GM21515 (cell line): Measurements from ENCODE around the gene KCNA1.
"Not testable (repeated sequence)": the region's sequence is repeated elsewhere in the genome, so short reads cannot be mapped to it uniquely, and the experiment has no call there.

ENCODE experiments used
- ATAC-seq: cut with Tn5 transposase; IDR thresholded peaks from one replicate; pipeline ENCODE4 v1.9.1; 2021; ENCODE audit not compliant: unreplicated experiment

The KCNA1 gene

DNA sequence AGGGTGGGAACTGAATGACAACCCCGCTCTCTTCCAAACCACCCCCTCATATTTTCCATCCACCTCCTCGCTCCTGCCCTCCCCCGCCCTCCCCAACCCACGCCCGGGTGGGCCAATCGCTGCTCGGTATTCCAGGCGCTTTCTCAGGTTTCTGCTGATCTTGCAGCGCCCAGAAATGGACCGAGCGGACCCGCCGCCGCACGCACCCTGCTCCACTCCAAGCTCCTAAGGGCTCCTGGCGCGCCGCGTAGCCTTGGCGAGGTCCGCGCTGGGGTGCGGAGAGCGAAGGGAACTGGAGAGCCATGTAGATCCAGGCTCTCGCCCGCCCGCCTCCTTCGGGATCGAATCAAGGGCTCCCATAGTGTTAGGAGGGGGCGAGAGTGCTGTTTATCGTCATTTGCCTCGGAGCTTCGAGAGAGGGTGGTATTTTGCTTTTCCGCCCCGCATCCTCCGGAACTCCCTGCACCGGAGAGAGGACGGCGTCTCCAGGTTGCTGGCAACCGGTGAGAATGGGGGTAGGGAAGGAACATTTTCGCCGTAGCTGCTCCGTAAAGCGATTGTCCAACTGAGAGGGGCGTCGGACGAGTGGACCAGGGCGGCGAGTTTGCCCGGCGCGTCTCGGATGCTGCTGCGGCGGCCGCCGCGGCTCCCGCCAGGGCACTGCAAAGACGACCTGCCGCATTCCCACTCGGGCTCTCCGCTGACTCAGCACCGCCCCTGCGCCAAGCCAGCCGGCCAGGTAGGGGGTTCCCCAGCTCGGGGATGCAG is at the start of gene KCNA1:
KCNA1 (plus strand) TSS at position 172 of the 768 bp plus-strand sequence. CDS start 1,474 bp downstream, outside the sequence.
- ATAC-seq, result no peak

- no peak for ATAC-seq
Measured at GRCh38 chr12:4860741-4861140, 49.0 kb upstream of the KCNA1 start.

- ATAC-seq, result no peak
Measured at GRCh38 chr12:4862809-4863208, 46.9 kb upstream of the KCNA1 start.

- no peak for ATAC-seq
Measured at GRCh38 chr12:4864575-4864974, 45.1 kb upstream of the KCNA1 start.

DNA sequence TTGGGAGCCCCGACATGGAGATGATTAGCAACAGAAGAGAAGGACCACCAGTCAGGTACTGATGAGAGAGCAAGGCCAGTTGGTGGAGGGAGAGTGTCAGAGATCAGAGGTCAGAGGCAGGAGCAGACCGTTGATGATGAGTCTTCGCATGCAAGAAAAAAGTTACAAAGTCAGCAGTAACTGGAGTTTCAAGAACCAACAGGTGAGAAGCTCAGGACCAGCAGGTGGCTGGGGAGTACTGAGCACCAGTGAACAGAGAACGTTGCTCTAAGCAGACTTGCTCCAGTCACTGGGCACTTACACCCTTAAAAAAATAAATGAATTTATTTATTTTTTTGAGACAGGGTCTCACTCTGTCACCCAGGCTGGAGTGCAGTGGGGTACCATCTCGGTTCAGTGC is 44.5 kb upstream of the KCNA1 start:
- ATAC-seq, result no peak

DNA sequence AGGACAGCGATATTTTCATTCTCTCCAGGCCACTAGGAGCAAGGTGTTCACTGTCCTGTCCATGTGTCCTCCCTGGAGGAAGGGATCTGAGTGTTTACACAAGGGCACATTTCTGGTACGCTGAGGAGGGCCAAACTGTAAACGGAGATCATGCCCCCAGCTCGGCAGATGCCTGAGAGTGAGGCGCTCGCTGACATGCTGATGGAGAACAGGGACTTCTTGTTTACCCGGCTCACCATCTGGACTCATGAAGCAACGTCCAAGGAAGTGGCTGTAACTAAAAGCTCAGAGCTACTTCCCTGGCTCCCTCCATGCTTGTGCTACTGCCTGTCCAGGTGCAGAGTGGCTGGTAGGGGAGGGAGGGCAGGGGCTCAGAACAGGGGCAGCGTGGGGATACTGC is 43.4 kb upstream of the KCNA1 start:
- no peak for ATAC-seq

DNA sequence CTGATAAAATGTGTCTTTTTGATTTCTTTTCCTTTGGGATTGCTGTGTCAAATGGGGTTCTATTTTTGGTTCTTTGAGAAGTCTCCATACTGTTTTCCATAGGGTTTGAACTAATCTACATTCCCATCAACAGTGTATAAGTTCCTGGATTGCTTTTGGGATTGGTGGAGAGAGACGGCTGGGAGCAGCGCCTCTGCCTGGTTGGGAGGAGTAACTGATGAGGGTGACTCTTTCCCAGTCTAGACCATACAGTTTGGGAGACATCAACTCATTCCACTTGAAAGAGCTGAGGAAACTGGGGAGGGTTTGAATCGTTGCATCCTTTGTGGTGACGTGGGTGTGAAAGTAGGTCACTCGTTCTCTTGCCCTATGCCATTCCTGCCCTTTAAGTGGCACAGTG is 42.3 kb upstream of the KCNA1 start:
- no peak for ATAC-seq

GRCh38 chr12:4870423-4870822 is 39.3 kb upstream of the KCNA1 start:
- ATAC-seq, result no peak

DNA sequence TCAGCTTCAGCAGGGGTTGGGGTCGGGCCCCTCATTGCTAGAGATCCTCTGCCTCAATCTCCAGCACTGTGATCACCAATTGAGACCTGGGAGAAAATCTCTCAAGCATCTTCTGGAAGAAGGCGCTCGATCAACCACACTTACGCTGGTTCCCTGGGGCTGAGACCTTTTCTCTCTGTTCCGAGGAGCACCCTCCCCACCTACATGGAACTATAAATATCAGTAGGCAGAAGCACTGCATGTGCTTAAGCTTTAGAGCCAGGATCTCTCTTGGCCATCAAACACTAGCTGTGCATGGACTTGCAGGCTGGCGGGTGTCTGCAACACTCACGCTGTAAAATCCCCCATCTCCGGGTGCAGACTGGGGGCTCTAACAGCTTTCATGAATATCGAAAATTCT is 38.2 kb upstream of the KCNA1 start:
- ATAC-seq, result no peak

DNA sequence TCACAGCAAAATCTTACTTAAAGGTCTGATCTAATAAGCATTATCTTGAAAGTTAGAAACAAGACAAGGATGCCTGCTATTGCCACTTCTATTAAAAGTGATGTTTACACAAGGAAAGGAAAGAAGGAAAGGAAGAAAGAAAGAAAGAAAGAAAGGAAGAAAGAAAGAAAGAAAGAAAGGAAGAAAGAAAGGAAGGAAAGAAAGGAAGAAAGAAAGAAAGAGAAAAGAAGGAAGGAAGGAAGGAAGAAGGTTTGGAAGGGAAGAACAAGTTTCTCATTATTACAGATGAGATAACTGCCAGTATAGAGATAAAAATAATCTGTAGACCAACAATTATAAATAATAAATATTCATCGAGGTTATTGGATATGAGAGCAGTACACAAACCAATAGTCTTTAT is 35.8 kb upstream of the KCNA1 start:
- no peak for ATAC-seq

DNA sequence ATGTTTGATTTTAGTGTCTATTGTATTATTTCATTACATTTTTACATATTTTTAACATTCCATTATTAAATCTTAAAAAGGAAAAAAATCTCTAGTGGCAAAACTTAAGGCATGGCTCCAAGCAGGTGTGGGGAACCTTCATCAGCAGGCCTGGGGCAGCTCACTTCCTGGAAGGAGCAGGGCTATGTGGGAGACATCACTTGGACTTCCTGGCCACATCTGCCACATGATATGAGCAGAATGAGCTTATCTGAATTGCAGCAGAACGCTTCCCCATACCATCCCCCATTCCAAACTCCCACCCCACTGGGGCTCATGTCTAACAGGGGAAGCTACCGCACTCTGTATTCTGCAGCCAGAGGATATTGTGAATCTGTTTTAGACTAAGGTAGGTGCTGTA is 35.0 kb upstream of the KCNA1 start:
- ATAC-seq, result no peak

- ATAC-seq, result not testable (repeated sequence)
Measured at GRCh38 chr12:4879481-4879880, 30.2 kb upstream of the KCNA1 start.

DNA sequence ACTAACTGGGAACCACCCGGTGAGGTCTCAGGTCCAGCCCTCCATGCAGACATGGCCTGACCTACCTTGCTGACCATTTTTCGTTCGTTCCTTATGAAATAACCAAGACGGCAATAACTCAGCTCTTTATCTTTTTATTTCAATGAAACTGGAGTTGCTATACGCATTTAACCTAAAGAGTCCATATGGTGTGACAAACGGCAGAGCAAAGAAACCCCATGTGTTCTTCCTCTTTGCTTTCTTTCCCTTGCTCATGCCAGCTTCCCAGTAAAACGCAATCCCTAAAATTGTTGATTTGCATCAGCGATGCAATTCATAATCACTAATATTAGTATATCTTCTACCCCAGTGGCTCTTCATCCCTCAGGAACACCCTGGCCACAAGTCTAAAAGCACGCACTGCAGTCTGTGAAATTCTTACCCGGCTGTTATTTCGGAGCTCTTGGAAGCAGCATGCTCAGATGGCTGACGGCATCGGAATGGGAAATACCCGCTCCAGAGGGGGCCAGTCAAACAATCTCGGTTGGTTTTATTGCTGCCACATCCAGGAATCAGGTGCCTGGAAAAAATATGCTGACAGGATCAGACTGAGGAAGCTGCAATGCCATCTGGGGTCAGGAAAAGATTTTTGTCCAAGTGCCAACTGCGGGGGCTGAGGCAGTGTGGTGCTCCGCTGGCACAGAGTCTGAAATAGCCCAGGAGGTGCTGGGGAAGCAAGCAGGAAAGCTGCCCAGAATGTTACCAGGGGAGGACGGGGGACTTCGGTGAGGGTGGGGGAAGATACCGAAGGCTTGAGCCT is 28.2 kb upstream of the KCNA1 start:
- ATAC-seq, result no peak

- no peak for ATAC-seq
Measured at GRCh38 chr12:4891866-4892265, 17.8 kb upstream of the KCNA1 start.

DNA sequence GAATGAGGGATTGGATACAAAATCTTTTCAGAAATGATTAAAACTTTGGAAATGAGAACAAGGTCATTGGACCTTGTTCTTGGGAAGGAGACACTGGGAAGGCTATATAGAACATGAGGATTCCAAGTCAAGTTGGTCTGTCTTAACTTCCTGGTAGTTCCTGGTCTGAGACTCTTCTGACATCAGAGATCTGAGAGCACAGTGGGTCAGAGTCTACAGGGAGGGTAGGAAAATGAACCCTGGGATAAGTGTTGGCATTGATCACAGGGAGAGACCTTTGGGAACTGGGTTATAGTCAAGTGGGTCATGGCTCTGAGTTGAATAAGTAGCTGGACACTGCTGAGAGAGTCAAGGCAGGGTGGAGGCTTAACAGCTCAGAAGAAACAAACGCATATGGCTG is 17.3 kb upstream of the KCNA1 start:
- no peak for ATAC-seq

GRCh38 chr12:4894019-4894418 is 15.7 kb upstream of the KCNA1 start:
- ATAC-seq, result no peak

DNA sequence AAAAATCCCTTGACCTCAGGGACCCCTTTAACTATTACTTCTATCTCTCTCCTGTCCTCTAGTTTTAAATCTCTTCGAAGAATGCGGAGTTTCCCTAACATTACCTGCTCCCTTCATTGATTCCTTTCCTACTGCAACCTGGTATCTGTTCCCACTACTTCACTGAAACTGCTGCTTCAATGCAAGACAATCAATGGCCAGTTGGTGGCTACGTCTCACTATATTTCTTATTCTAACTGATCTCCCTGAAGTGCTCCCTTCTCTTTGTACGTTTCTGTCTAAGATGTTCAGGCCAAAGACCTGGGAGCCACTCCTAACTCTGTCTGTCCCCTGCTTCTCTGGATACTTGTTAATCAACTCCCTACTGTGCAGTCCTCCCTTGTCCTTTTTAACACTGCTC is 10.3 kb upstream of the KCNA1 start:
- no peak for ATAC-seq

- ATAC-seq, result no peak
Measured at GRCh38 chr12:4900327-4900726, 9.4 kb upstream of the KCNA1 start.

- ATAC-seq, result no peak
Measured at GRCh38 chr12:4905316-4905715, 4.4 kb upstream of the KCNA1 start.

- no peak for ATAC-seq
Measured at GRCh38 chr12:4908684-4909409, 858 bp upstream of the KCNA1 start.

- no peak for ATAC-seq
Measured at GRCh38 chr12:4909410-4909733, 333 bp upstream of the KCNA1 start.
